HG03469 (cell line): ENCODE measurements around the gene HOXD3.

Experiments
- ATAC-seq: cut with Tn5 transposase; IDR thresholded peaks from one replicate; pipeline ENCODE4 v1.9.1; 2021; ENCODE audit warnings: mild to moderate bottlenecking, moderate library complexity, moderate number of reproducible peaks; ENCODE audit not compliant: unreplicated experiment

The HOXD3 gene

GRCh38 chr2:176148751-176149421 lies 8.2 kb upstream of the HOXD3 start:
- no peak for ATAC-seq

- ATAC-seq = no peak
Observed at GRCh38 chr2:176149481-176149938, 7.6 kb upstream of the HOXD3 start.

- no peak for ATAC-seq
Observed at GRCh38 chr2:176149939-176150583, 7.0 kb upstream of the HOXD3 start.

GRCh38 chr2:176150584-176151441 lies 6.3 kb upstream of the HOXD3 start:
- no peak for ATAC-seq

- ATAC-seq = no peak
Observed at GRCh38 chr2:176151442-176152287, 5.4 kb upstream of the HOXD3 start, which contains the start of gene HOXD4. Gene HOXD4 (plus strand): TSS chr2:176151550. CDS start chr2:176151634, 84 bp downstream.

GRCh38 chr2:176152350-176153181 lies 4.5 kb upstream of the HOXD3 start:
- ATAC-seq = no peak

GRCh38 chr2:176154576-176155252 lies 2.4 kb upstream of the HOXD3 start:
- no peak for ATAC-seq

GRCh38 chr2:176155356-176156044 lies 1.6 kb upstream of the HOXD3 start:
- no peak for ATAC-seq

GRCh38 chr2:176156301-176156806 lies 753 bp upstream of the HOXD3 start:
- no peak for ATAC-seq

- no peak for ATAC-seq
Observed at GRCh38 chr2:176157499-176158185, 535 bp downstream of the HOXD3 start.

- no peak for ATAC-seq
Observed at GRCh38 chr2:176158186-176158591, 1.1 kb downstream of the HOXD3 start.

GRCh38 chr2:176158855-176159662 lies 2.0 kb downstream of the HOXD3 start:
- ATAC-seq = no peak

- ATAC-seq = no peak
Observed at GRCh38 chr2:176159663-176160250, 2.6 kb downstream of the HOXD3 start.

- no peak for ATAC-seq
Observed at GRCh38 chr2:176160251-176160985, 3.3 kb downstream of the HOXD3 start.

GRCh38 chr2:176160986-176161824 lies 4.1 kb downstream of the HOXD3 start:
- no peak for ATAC-seq
